SU-DHL-6 (cell line): ENCODE results near the gene RLBP1.

Source experiments
- EZH2phosphoT487 ChIP-seq: fragments of 200-600 bp; sonication (generic), shearing (Covaris generic); conservative IDR thresholded peaks from 2 replicates; pipeline ENCODE4 v1.6.1; 2018; ENCODE audit warnings: mild to moderate bottlenecking, antibody characterized with exemption, low read length, moderate library complexity, mixed read lengths
- TF ChIP-seq, protein P1 (sequence below): fragments of 200-600 bp; sonication (generic); IDR thresholded peaks from one replicate; pipeline ENCODE4 v1.5.1; 2017; ENCODE audit warnings: antibody characterized with exemption, mild to moderate bottlenecking, low read length, moderate library complexity; ENCODE audit not compliant: insufficient read depth, poor library complexity, severe bottlenecking

DNA sequence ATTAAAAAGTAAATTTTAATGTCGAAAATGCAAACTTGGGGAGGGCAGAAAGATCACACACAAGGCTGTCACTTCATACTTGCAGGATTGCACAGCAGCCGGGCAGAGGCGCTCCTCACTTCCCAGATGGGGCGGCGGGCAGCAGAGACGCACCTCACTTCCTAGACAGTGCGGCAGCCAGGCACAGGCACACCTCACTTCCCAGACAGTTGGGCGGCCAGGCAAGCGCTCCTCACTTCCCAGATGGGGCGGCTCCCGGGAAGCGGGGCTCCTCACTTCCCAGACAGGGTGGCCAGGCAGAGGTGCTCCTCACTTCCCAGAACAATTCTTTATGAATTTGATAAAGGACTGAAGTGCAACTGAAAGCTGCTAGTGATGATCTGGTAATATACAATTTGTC lies 21.2 kb downstream of the RLBP1 start:
- TF ChIP-seq, protein P1, sequence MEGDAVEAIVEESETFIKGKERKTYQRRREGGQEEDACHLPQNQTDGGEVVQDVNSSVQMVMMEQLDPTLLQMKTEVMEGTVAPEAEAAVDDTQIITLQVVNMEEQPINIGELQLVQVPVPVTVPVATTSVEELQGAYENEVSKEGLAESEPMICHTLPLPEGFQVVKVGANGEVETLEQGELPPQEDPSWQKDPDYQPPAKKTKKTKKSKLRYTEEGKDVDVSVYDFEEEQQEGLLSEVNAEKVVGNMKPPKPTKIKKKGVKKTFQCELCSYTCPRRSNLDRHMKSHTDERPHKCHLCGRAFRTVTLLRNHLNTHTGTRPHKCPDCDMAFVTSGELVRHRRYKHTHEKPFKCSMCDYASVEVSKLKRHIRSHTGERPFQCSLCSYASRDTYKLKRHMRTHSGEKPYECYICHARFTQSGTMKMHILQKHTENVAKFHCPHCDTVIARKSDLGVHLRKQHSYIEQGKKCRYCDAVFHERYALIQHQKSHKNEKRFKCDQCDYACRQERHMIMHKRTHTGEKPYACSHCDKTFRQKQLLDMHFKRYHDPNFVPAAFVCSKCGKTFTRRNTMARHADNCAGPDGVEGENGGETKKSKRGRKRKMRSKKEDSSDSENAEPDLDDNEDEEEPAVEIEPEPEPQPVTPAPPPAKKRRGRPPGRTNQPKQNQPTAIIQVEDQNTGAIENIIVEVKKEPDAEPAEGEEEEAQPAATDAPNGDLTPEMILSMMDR, result no peak
- no peak for TF ChIP-seq EZH2phosphoT487
